ENCODE results near the gene CCDC78. TPM values are rescaled to one million over a fixed set of nuclear protein-coding genes. Genes with fewer than 3 reads are reported as not detected.
"Not testable (repeated sequence)": the region's sequence is repeated elsewhere in the genome, so short reads cannot be mapped to it uniquely, and the experiment has no call there.

The CCDC78 gene
- total RNA-seq, 1 donor from 2014 or later, result 0.50 TPM

GRCh38 chr16:716200-716568, 10.1 kb downstream of the CCDC78 start:
- ATAC-seq (no peak), DNase-seq (no peak)
- intact Hi-C loops (cut with micrococcal nuclease), result no loop called here

- ATAC-seq, result no peak
- intact Hi-C loops (cut with micrococcal nuclease), result no loop called here
- no peak for DNase-seq
Observed at GRCh38 chr16:715477-716199, 10.6 kb downstream of the CCDC78 start.

- ATAC-seq, result peak; percentile 90
- intact Hi-C loops (cut with micrococcal nuclease), result no loop called here
Observed at GRCh38 chr16:714558-715476, 11.4 kb downstream of the CCDC78 start, which contains the start of gene METRN. TSS of gene METRN (plus strand) at chr16:715118. CDS start at chr16:715290, 172 bp downstream.

GRCh38 chr16:714079-714478, 12.2 kb downstream of the CCDC78 start:
- ATAC-seq (no peak), DNase-seq (no peak)
- intact Hi-C loops (cut with micrococcal nuclease), result no loop called here

More at GRCh38 chr16:714558-715476, 11.4 kb downstream of the CCDC78 start, which contains the start of gene METRN:
- peak; percentile 98 for DNase-seq

GRCh38 chr16:712740-713250, 13.4 kb downstream of the CCDC78 start:
- ATAC-seq; DNase-seq; intact Hi-C loops (cut with micrococcal nuclease): not testable (repeated sequence)

GRCh38 chr16:711548-712320, 14.5 kb downstream of the CCDC78 start:
- DNase-seq, result peak; percentile 90
- intact Hi-C loops (cut with micrococcal nuclease), result no loop called here

GRCh38 chr16:711084-711483, 15.2 kb downstream of the CCDC78 start:
- intact Hi-C loops (cut with micrococcal nuclease), result no loop called here
- ATAC-seq, result no peak
- no peak for DNase-seq

More at GRCh38 chr16:711548-712320, 14.5 kb downstream of the CCDC78 start:
- peak; percentile 67 for ATAC-seq

- intact Hi-C loops (cut with micrococcal nuclease), result no loop called here
- DNase-seq, result no peak
- no peak for ATAC-seq
Observed at GRCh38 chr16:710500-711075, 15.7 kb downstream of the CCDC78 start.

- DNase-seq (peak; percentile 59), ATAC-seq (peak; percentile 26)
Observed at GRCh38 chr16:709566-710499, 16.4 kb downstream of the CCDC78 start.

GRCh38 chr16:708959-709358, 17.3 kb downstream of the CCDC78 start:
- ATAC-seq, result no peak
- no peak for DNase-seq
- intact Hi-C loops (cut with micrococcal nuclease), result no loop called here

More at GRCh38 chr16:709566-710499, 16.4 kb downstream of the CCDC78 start:
- intact Hi-C loops (cut with micrococcal nuclease), result no loop called here

GRCh38 chr16:708019-708418, 18.2 kb downstream of the CCDC78 start:
- DNase-seq (no peak), ATAC-seq (no peak)
- intact Hi-C loops (cut with micrococcal nuclease), result no loop called here

- DNase-seq (no peak), ATAC-seq (no peak)
- intact Hi-C loops (cut with micrococcal nuclease), result no loop called here
Observed at GRCh38 chr16:707062-707538, 19.1 kb downstream of the CCDC78 start.

GRCh38 chr16:706189-707061, 19.8 kb downstream of the CCDC78 start:
- intact Hi-C loops (cut with micrococcal nuclease), result no loop called here
- ATAC-seq (no peak), DNase-seq (no peak)

- ATAC-seq (no peak), DNase-seq (no peak)
- intact Hi-C loops (cut with micrococcal nuclease), result no loop called here
Observed at GRCh38 chr16:705431-706188, 20.6 kb downstream of the CCDC78 start, which contains the start of gene FBXL16. TSS of gene FBXL16 (minus strand) at chr16:705801. CDS start at chr16:697405, 8,396 bp downstream.

GRCh38 chr16:704552-705380, 21.5 kb downstream of the CCDC78 start:
- ATAC-seq (no peak), DNase-seq (no peak)
- intact Hi-C loops (cut with micrococcal nuclease), result no loop called here
